HT-29 (cell line): ENCODE results near the gene ARID3C. TPM values are rescaled to one million over a fixed set of nuclear protein-coding genes. Genes with fewer than 3 reads are reported as not detected.

Experiments
- DNase-seq: peaks from one replicate; pipeline ENCODE4 v3.0.0-alpha.2; 2015; ENCODE audit warnings: low spot score
- small RNA-seq: library from RNA; depleted of rRNA; stranded (forward); fragments of <200 nt; gene quantifications from one replicate; pipeline ENCODE3, GENCODE V24; 2014
- total RNA-seq: library from RNA; depleted of rRNA; stranded (reverse); fragments of >200 nt; shearing (Covaris generic); gene quantifications from 2 replicates; pipeline ENCODE4 v1.2.3, GENCODE V29; 2014; rRNA removed

Gene ARID3C
- total RNA-seq, 1 experiment from 2014 or later: not detected

DNA sequence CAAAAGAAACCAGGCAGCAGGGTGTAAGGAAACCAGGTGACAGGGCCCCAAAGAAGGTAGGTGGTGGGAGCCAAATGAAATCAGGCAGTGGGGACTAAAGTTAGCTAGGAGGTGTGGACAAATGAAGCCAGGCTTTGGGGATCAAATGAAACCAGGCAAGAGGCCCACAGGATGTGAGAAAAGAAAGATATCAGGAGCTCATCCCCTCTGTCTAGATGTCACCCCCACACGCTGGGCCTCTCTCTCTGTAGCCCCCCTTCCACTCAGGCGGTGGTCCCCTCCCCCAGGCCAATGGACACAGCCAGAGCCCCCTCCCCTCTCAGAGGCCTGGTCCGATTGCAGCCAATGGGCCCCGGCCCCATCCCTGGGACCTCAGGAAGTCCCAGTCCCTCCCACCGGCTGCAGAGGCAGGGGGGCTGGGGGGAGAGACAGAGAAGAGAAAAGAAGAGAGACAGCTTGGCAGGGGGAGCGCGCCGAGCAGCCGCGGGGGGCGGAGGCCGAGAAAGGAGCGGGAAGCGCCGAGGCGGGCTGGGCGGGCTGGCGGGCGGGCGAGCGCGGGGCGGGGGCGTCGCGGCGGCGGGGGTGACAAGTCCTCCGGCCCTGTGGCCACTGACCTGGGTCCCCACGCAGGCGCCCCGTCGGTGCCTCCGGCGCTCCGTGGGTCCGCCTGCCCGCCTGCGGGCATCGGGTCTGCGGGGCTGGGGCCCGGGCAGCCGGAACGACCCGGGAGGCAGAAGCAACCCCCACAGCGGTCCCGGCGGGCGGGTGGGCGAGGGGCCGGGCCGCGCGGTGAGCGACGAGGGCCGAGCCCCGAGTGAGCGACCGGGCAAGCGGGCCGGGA, 51.2 kb downstream of the ARID3C start:
- no peak for DNase-seq

DNA sequence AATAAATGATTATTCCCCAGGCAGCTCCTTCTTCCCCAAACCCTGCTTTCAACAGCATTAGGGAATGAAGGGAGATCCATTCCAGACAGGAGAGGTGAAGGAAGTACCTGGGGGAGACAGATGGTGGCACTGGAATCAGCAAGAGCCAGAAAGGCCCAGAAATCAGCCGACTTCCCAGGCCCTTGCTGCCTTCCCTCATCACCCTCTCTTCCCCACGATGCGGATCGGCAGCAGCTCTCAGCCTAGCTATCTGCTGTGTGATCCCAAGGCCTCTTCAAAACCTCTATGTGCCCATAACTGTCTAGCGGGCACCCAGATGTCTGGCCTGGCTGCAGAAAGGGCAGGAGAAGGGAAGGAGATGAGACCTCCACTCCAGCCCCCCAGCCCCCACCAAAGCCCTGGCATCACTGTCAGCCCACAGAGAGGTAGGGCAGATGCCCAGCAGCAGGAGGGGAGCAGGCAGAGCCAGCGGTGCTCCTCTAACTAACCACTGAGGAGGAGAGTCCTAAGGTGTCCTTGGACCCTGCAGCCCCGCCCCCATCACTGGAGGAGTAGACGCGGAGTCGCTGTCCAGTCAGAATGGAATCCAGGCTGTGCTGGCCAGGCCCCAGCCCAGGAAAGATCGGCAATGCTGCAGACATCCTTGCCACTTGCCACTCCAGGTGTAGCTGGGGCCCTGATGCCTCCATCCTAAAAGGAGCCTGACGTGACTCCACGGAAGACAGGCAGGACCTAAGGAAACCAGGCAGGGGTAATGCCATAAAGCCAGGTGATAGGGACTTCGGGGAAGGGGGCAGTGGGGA, 52.1 kb downstream of the ARID3C start:
- no peak for DNase-seq

DNA sequence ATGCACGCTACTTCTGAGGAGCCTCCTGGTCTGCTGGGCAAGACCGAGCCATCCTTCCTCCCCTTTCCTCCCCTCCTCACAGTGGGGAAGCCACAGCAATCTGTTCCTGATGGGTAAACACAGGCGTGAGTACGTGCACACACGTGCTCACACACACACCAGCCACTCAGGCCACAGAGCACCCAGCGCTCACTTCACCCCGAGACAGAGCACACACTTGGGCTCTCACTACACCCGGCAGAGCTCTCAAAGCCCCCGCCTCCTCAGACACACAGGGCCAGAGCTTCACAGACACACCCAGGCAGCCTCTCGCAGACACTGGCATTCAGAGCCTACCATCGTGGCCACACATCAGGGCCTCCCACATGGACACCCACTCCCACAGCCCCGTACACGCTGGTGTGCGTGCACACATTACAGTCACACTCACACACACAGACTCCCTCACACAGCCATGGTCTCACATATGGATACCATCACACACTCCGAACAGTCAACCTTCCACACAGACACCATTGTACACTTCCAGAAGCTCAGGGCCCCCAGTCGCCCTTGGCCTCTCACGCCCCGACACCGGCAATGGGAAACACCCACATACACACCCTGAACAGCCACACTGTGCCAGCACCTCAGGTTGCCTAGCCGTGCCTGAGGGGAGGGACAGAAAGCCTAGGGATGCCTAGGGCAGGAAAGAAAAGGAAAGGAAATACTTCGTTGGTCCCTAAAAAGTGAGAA, 52.8 kb downstream of the ARID3C start:
- DNase-seq: no peak

DNA sequence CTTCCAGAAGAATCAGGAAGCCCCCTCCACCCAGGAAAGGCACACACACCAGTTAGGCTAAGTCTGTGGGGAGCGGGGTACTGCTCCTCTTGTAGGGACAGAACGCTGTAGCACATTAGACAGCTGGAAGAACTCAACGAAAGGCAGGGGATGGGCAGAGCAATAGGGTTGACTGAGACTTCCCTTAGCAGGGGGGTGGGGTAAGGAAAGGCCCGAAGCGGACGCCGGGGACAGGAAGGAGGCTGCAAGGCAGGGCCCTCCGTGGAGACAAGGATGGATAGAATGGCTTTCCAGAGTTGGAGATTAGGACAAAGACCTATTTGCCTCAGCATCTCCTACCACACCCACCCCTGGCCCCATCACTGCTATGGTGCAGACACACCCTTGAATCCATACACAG, 53.6 kb downstream of the ARID3C start:
- DNase-seq: no peak

DNA sequence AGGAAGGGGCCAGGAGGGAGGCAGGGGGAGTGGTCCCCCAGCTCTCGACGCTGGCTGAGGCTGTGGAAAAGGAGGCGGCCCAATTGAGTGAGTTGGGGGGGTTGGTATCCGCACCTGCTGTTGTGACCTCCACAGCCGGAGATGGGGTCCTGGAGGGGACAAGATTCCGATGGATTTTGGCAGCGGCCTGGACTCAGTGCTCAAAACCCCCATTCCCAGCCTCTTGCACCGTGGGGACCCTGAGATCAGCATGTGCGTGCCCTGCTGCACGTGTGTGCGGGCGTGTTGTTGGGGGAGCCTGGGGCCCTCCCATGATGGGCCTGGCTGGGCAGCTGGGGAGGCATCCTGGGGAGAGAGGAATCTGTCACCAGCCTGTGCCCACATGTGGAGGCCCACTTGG, 54.3 kb downstream of the ARID3C start:
- DNase-seq: no peak

DNA sequence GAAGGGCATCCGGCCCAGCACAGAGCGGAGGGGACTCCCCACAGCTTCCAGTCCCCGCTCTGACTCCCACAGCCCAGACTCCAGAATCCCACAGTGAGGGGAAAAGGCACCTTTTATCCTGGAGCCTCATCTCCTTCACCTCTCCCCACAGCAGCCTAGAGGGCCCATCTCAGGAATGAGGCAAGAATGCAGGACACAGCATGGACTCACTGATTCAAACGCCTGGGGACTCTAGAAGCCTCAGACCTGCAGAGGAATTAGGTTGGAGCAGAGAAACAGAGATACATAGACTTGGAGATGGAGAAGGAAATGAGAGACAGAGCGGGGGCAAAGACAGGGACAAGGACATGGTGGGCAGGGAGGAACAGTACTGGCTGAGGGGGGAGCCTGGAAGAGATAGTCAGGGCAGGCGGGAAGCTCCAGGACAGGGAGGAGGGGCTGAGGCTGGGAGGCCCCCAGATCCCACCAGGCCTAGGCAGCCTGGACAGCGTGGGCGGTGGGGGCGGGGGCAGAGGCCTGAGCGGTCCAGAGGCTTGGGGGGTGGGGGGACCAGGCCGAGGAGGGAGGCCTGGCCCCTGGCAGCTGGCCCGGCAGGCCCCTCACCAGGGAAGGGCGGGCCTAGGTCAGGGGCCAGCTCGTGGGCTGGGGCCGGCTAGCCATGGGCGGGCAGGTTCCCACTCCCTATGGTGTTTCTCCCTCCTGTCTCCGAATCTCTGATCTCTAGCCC, 55.1 kb downstream of the ARID3C start:
- DNase-seq: no peak

DNA sequence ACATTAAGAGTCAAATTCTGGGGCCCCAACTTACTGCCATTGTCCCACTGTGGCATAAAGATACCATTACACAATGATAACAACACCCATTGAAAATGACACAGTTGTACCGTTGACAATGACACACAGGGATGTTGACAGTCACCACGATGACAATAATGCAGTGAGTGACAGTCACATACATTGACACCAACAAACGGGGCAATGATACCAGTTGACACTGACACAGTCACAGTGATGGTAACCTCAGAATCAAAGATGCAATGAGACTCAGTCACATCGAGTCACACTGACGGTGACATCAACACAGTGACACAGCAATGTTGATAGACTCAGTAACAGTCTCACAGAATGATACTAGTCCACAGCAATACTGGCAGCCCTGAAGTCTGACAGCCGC, 56.2 kb downstream of the ARID3C start:
- no peak for DNase-seq

DNA sequence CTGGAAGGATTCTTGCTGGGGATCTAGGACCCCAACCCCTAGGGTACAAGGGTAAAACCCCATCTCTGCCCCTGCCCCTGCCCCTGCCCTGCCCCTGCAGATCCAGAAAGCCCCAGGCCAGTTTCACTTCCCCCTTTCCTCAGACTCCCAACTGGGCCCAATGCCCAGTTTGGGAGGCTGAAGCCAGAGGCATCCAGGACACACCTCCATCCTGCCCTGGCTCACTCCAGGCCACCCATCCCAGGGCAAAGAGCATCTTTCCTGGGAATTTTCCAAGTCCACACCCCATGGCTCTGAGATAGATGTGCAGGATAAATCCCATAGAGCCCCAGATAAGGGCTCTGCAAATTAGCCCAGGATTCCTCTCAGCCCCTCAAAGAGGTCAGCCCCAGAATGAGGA, 56.8 kb downstream of the ARID3C start:
- no peak for DNase-seq

DNA sequence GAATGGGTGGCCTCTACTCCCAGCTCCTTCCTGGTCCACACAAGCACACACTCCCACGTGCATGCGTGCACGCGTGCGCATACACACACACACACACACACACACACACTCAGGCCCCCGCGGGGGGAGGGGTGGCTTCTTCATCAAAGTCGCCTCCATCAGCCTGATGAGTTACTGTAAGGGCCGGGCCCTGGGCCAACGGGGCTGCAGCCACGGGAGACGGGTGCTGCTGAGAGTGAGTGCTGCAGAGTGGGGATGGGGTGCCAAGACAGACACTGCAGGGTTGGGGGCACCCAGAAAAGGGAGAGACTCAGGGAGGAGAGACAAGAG, 57.4 kb downstream of the ARID3C start:
- DNase-seq: no peak

Small RNAs within 50 kb of the gene (small RNA-seq; reads per million reads assigned to genes)
- not detected for gene CCL27

Other genes with a start within 250 kb of the ARID3C start
- 8.0 and 10.3 TPM in 2 replicates for gene FAM219A, start 170.5 kb downstream of the ARID3C start, total RNA-seq
- not detected in 2 replicates for gene DNAI1, start 170.3 kb downstream of the ARID3C start, total RNA-seq
- gene ENHO, start 106.1 kb downstream of the ARID3C start, total RNA-seq: 0.94 and 1.4 TPM in 2 replicates
- not detected in 2 replicates for gene CNTFR, start 39.3 kb downstream of the ARID3C start, total RNA-seq
- gene RPP25L, start 17.0 kb downstream of the ARID3C start, total RNA-seq: 48.7 and 67.6 TPM in 2 replicates
- 72.7 and 98.1 TPM in 2 replicates for gene DCTN3, start 8.6 kb downstream of the ARID3C start, total RNA-seq
- 239 and 269 TPM in 2 replicates for gene SIGMAR1, start 8.7 kb upstream of the ARID3C start, total RNA-seq
- gene GALT, start 17.6 kb upstream of the ARID3C start, total RNA-seq: 25.5 and 32.8 TPM in 2 replicates
- 1.7 and 4.7 TPM in 2 replicates for gene IL11RA, start 23.1 kb upstream of the ARID3C start, total RNA-seq
- gene CCL27, start 33.6 kb upstream of the ARID3C start, total RNA-seq: not detected in 2 replicates
- not detected in 2 replicates for gene CCL19, start 62.2 kb upstream of the ARID3C start, total RNA-seq
- gene CCL21, start 81.1 kb upstream of the ARID3C start, total RNA-seq: not detected in 2 replicates